Uterus (tissue), 2 donors: Measurements from ENCODE around the gene CCNY.

Experiments
- CTCF ChIP-seq, 4 experiments: fragments of 200-600 bp in 2 of 4; fragments of 450-650 bp in 2 of 4; sonication (generic) in 2 of 4; IDR thresholded peaks; one replicate each; pipeline ENCODE4 v1.5.1; 2016 to 2019; ENCODE audit warnings: antibody characterized with exemption in 4 of 4, mild to moderate bottlenecking in 2 of 4, moderate library complexity in 1 of 4
- POLR2A ChIP-seq, 2 donors: fragments of 450-650 bp; IDR thresholded peaks; one replicate each; pipeline ENCODE4 v1.6.1; 2016; ENCODE audit warnings: antibody characterized with exemption in 2 of 2, mild to moderate bottlenecking in 1 of 2, moderate library complexity in 1 of 2

- TF ChIP-seq CTCF (IDR thresholded peaks at IDR 0.05), result no peak
- no peak for TF ChIP-seq POLR2A (IDR thresholded peaks at IDR 0.05)
These were observed 36.1 kb upstream of the CCNY start for GRCh38 chr10:35300063-35300699.
